Retinal pigment epithelial cell (primary cell): ENCODE measurements around the gene GKN1.

Experiments
- DNase-seq: peaks from one replicate; pipeline ENCODE4 v3.0.0-alpha.2; 2010; ENCODE audit warnings: low read depth
- H3K4me3 ChIP-seq: 2 replicates; pipeline ENCODE4 v1.5.1; 2011; ENCODE audit warnings: mild to moderate bottlenecking, low read length, control low read depth, moderate library complexity
- TF ChIP-seq, protein P1 (sequence below): conservative IDR thresholded peaks from 2 replicates; pipeline ENCODE4 v1.5.1; 2011; ENCODE audit warnings: low read depth, low read length, control low read depth, inconsistent platforms

GKN1 gene

DNA sequence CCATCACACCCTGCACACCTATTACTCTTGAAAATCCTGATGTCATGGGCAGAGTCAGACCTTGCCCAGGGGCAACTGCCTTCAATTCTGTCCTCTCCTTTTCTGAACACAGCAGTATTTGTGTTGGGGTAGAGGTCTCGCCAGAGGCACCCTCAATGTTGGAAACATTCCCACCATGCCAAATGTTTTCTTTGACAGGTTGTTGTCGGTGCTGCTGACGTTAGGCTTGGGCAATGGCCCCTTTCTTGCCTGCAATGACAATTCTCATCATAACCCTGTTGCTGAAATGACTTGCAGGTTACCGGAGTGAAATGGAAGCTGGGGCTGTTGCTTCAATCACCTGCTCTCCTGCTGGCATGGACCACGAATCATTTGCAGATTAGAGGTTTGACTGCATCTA lies 17.9 kb downstream of the GKN1 start:
- TF ChIP-seq, protein P1, sequence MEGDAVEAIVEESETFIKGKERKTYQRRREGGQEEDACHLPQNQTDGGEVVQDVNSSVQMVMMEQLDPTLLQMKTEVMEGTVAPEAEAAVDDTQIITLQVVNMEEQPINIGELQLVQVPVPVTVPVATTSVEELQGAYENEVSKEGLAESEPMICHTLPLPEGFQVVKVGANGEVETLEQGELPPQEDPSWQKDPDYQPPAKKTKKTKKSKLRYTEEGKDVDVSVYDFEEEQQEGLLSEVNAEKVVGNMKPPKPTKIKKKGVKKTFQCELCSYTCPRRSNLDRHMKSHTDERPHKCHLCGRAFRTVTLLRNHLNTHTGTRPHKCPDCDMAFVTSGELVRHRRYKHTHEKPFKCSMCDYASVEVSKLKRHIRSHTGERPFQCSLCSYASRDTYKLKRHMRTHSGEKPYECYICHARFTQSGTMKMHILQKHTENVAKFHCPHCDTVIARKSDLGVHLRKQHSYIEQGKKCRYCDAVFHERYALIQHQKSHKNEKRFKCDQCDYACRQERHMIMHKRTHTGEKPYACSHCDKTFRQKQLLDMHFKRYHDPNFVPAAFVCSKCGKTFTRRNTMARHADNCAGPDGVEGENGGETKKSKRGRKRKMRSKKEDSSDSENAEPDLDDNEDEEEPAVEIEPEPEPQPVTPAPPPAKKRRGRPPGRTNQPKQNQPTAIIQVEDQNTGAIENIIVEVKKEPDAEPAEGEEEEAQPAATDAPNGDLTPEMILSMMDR = no peak
- H3K4me3 ChIP-seq = no peak overlapping the region
- DNase-seq = no peak

- TF ChIP-seq, protein P1 = no peak
- no peak overlapping the region for H3K4me3 ChIP-seq
- no peak for DNase-seq
Measured at GRCh38 chr2:68992933-68993332, 18.5 kb downstream of the GKN1 start.

DNA sequence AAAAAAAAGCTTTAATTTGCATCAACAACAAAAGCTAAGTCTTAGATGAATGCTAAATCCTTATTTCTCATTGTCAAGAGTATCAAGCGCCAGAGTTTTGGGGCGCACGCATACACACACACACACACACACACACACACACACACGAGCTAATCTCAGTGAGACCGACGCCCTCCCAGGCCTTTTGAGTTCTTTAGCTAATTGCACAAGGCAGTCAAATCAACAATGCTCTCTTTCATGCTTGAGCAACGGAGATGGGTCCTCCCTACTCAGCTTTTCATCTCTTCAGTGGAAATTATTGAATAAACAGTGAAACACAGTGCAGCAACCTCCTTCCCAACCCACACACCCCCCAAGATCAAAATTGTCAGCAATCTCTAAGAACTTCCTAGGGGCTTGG lies 19.2 kb downstream of the GKN1 start:
- DNase-seq = no peak
- H3K4me3 ChIP-seq = no peak overlapping the region
- TF ChIP-seq, protein P1 = no peak

GRCh38 chr2:68994864-68995263 lies 20.4 kb downstream of the GKN1 start:
- DNase-seq = no peak
- no peak overlapping the region for H3K4me3 ChIP-seq
- TF ChIP-seq, protein P1 = no peak

DNA sequence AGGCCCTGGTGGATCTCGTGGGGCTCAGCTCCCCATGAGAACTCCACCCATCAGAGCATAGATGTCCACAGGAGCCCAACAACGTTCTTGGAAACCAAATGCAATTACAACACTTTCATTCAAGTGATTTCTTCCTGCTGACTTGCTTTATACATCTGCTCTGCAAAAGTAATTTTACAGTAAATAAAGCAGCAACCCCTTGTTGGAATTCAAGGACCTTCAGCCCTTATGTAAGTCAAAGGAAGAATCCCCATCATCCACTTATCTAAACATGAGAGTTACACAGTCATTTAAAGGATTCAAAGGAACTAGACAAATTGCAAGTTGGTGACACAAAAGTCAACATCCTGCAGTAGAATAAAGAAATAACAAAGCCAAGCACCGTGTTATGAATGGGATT lies 21.5 kb downstream of the GKN1 start:
- H3K4me3 ChIP-seq = no peak overlapping the region
- DNase-seq = no peak
- TF ChIP-seq, protein P1 = no peak

DNA sequence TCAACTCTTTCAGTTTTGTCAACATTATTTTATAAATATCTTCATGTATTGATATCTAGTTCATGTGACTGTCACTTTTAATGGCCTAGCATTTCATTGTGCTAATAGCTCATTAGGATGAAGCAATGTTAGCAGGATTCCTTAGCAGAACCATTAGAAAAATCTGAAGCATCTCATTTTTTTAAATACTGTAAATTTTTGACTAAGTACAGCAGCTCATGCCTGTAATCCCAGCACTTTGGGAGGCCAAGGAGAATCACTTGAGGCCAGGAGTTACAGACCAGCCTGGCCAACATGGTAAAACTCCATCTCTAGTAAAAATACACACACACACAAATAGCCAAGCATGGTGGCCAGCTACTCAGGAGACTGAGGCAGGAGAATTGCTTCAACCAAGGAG lies 23.0 kb downstream of the GKN1 start:
- H3K4me3 ChIP-seq = no peak overlapping the region
- DNase-seq = no peak
- TF ChIP-seq, protein P1 = no peak

DNA sequence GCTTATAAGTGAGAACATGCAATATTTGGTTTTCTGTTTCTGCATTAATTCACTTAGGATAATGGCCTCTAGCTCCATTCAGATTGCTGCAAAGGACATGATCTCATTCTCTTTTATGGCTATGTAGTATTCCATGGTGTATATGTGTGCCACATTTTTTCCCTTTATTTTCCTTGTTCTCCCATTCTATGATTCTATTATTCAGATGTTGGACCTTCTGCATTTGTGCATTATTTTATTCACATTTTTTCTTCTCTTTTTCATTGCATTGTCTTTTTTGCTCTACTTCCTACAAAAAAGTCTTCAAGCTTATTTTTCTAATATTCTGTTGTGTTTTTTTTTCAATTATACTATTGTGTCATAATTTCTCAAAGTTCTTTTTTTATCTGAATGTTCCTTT lies 27.4 kb downstream of the GKN1 start:
- no peak for DNase-seq
- TF ChIP-seq, protein P1 = no peak
- H3K4me3 ChIP-seq = no peak overlapping the region
